SK-N-SH treated with all-trans-retinoic acid at 6 μM for 48 hours (cell line): ENCODE results near the gene RPS14.

Experiments
- ATAC-seq: fragments of 200-7000 bp; cut with Tn5 transposase; 3 replicates; pipeline ENCODE4 v1.9.1; 2020; ENCODE audit warnings: mild to moderate bottlenecking, moderate library complexity
- BACH2 ChIP-seq: fragments of 250-450 bp; sonication (Bioruptor Pico); IDR thresholded peaks from 2 replicates; pipeline ENCODE4 v1.9.0; 2021; ENCODE audit warnings: mild to moderate bottlenecking, borderline replicate concordance
- CREB5 ChIP-seq: fragments of 250-450 bp; sonication (Bioruptor Pico); IDR thresholded peaks from 2 replicates; pipeline ENCODE4 v1.5.1; 2020; ENCODE audit warnings: low read depth, mild to moderate bottlenecking, moderate library complexity
- CSDC2 ChIP-seq: fragments of 250-450 bp; sonication (Bioruptor Pico); IDR thresholded peaks from 2 replicates; pipeline ENCODE4 v1.5.0; 2020; ENCODE audit warnings: mild to moderate bottlenecking, moderate library complexity
- ESRRG ChIP-seq: fragments of 250-450 bp; sonication (Bioruptor Pico); IDR thresholded peaks from 2 replicates; pipeline ENCODE4 v1.6.1; 2021; ENCODE audit warnings: mild to moderate bottlenecking
- GLIS3 ChIP-seq: fragments of 250-450 bp; sonication (Bioruptor Pico); IDR thresholded peaks from 2 replicates; pipeline ENCODE4 v1.5.0; 2020; ENCODE audit warnings: mild to moderate bottlenecking, moderate library complexity
- OSR1 ChIP-seq: fragments of 250-450 bp; sonication (Bioruptor Pico); IDR thresholded peaks from 2 replicates; pipeline ENCODE4 v1.8.0; 2022; ENCODE audit warnings: moderate library complexity, mild to moderate bottlenecking, inconsistent platforms
- PATZ1 ChIP-seq: fragments of 250-450 bp; sonication (Bioruptor Pico); IDR thresholded peaks from 2 replicates; pipeline ENCODE4 v1.8.0; 2020; ENCODE audit warnings: mild to moderate bottlenecking, moderate library complexity, borderline replicate concordance
- POU6F1 ChIP-seq: fragments of 250-450 bp; sonication (Bioruptor Pico); IDR thresholded peaks from 2 replicates; pipeline ENCODE4 v1.8.0; 2021; ENCODE audit warnings: low read depth, mild to moderate bottlenecking, moderate library complexity, borderline replicate concordance
- RARB ChIP-seq: fragments of 250-450 bp; sonication (Bioruptor Pico); IDR thresholded peaks from 2 replicates; pipeline ENCODE4 v1.8.0; 2021; ENCODE audit warnings: mild to moderate bottlenecking, moderate library complexity
- TCF4 ChIP-seq: fragments of 250-450 bp; sonication (Bioruptor Pico); IDR thresholded peaks from 2 replicates; pipeline ENCODE4 v1.8.0; 2021; ENCODE audit warnings: mild to moderate bottlenecking, moderate library complexity, borderline replicate concordance
- TOX ChIP-seq: fragments of 250-450 bp; sonication (Bioruptor Pico); IDR thresholded peaks from 2 replicates; pipeline ENCODE4 v1.8.0; 2021; ENCODE audit warnings: mild to moderate bottlenecking, moderate library complexity, borderline replicate concordance
- ZC3H10 ChIP-seq: fragments of 250-450 bp; sonication (Bioruptor Pico); IDR thresholded peaks from 2 replicates; pipeline ENCODE4 v1.5.1; 2021; ENCODE audit warnings: mild to moderate bottlenecking, moderate library complexity
- ZNF70 ChIP-seq: fragments of 450-650 bp; formaldehyde crosslinking; IDR thresholded peaks from 2 replicates; pipeline ENCODE4 v1.5.0; 2020; ENCODE audit warnings: mild to moderate bottlenecking, moderate library complexity
- TF ChIP-seq, protein P1 (sequence below): fragments of 250-450 bp; sonication (Bioruptor Pico); IDR thresholded peaks from 2 replicates; pipeline ENCODE4 v1.5.1; 2021; ENCODE audit warnings: mild to moderate bottlenecking, moderate library complexity
- TF ChIP-seq, protein P2 (sequence below): fragments of 250-450 bp; sonication (Bioruptor Pico); IDR thresholded peaks from 2 replicates; pipeline ENCODE4 v1.5.0; 2020; ENCODE audit warnings: mild to moderate bottlenecking, moderate library complexity

RPS14 gene

DNA sequence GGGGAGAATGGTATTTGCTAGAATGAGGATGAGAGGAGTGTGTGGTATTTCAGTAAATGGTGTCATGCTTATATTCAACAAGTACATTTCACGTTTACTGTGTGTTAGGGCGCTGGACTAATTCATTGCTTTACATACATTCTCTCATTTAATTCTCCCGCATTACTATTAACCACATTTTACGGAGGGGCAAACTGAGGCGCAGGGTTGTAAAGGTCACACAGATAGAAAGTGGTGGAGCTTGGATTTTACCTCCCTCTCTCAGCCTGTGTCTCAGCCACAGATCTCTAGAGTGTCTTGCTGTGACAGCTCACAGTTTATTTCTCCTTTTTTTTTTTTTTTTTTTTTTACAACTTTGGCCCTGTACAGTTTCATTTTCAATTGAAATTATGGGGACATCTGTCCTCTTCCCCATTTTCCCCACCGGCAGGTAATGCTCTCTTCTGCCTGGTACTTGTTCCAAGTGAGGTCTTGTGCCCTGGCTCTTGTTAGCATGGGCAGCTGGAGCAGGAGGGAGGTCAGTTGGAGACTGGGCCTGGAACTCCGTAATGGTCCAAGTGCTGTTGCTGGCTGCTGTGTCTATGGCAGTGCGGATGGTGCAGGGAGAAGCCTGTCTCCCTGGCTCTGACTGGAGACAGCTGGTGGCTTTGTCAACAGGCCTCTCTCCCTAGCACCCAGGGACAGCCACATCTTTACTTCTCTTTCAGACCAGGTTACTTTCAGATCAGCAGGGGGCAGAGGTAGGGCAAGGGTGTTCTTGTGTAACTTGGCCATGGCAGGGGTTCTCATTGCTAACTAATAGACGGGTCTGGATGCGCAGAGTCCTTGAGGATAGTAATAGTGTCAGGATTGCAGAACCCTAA lies 37.9 kb upstream of the RPS14 start:
- ATAC-seq = peak; percentile 18
- TF ChIP-seq RARB (CRISPR knock-in tag) (no peak), ZNF70 (CRISPR knock-in tag) (0 out of 2 replicates have a peak, but pooled peaks have one; percentile 5)

- ATAC-seq = peak; percentile 41
- TF ChIP-seq BACH2 (CRISPR knock-in tag) = no peak
- TF ChIP-seq PATZ1 (CRISPR knock-in tag) = peak; percentile 41; the same call in 1 of the 2 replicates
- TF ChIP-seq, all 23 proteins: peak for 1
These were observed 37.1 kb upstream of the RPS14 start for GRCh38 chr5:150486402-150487198.

DNA sequence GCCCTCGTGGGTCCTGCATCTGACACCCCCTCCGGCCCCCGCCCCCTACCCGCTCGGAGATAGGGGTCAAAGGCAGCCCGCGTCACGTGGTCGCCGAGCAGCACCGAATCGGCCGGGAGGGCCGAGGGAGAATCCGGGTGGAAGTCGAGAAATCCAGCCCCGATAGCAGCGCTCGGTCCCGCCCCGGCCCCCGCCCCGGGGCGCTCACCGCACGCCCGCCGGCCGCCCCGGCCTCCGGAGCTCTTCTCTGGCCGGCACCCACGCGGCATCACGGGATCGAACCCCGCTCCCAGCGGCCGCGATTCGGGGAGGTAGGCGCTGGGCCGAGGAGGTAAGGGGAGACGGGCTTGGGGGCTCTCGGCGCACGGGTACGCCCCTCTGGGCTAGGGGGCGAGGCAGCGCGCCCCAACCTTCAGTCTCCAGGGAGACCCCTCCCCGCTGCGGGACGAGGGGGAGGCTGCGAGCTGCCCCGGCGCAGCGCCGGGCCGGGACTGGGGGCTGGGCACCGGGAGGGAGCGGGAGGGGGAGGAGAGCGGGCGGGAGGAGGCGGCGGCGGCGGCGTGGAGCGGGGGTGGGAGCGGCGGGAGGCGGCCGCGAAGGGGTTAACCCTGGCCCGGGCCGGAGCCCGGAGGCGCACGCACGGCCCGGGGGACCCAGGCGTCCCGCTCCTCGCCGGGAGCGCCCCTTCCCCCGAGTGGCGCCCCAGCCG lies 36.3 kb upstream of the RPS14 start:
- peak; percentile 32 for ATAC-seq
- no peak for TF ChIP-seq GLIS3 (CRISPR knock-in tag)
- no peak for TF ChIP-seq POU6F1 (CRISPR knock-in tag)
- no peak for TF ChIP-seq CSDC2 (CRISPR knock-in tag)
- no peak for TF ChIP-seq ZNF70 (CRISPR knock-in tag)
- no peak for TF ChIP-seq TCF4 (CRISPR knock-in tag)
- peak; percentile 10; the same call in 1 of the 2 replicates for TF ChIP-seq PATZ1 (CRISPR knock-in tag)
- TF ChIP-seq CREB5 = no peak

DNA sequence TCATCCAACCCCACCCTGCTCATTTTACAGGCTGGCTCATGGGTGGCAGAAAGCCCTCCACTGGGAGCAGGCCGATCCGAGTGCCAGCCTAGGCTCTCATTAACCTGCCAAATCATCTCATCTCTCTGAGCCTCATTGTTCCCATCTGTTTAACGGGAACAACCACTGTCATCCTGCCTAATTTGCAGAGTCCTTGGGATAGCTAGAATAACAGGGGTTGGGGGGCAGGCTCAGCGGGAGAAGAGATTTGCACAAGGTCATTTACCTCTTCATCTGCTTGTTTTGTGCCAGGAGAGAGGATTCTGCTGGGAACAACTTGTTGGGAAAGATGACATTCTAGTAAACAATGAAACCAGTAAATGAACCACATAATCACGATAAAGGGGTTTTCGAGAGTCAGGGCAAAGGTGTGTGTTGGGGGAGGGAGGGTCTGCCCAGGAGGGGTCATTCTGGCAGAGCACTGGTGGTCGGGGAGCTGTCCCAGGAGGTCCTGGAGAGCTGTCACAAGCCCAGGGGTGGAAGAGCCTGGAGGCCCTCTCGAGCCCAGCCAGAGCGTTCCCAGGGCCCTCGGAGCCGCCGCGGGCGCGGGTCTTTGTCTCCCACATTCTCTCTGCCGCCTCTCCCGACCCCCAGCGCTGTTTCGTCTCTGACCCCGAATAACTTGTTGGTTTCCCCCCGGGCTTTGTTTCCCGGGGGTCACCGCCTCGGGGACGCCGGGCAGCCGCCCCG lies 35.6 kb upstream of the RPS14 start:
- peak; percentile 5; the same call in 2 of the 3 replicates for ATAC-seq
- TF ChIP-seq OSR1 (CRISPR knock-in tag) = no peak
- TF ChIP-seq, protein P1, sequence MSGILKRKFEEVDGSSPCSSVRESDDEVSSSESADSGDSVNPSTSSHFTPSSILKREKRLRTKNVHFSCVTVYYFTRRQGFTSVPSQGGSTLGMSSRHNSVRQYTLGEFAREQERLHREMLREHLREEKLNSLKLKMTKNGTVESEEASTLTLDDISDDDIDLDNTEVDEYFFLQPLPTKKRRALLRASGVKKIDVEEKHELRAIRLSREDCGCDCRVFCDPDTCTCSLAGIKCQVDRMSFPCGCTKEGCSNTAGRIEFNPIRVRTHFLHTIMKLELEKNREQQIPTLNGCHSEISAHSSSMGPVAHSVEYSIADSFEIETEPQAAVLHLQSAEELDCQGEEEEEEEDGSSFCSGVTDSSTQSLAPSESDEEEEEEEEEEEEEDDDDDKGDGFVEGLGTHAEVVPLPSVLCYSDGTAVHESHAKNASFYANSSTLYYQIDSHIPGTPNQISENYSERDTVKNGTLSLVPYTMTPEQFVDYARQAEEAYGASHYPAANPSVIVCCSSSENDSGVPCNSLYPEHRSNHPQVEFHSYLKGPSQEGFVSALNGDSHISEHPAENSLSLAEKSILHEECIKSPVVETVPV (CRISPR knock-in tag) = no peak

GRCh38 chr5:150481972-150482406 lies 32.5 kb upstream of the RPS14 start:
- no peak for ATAC-seq
- TF ChIP-seq, protein P2, sequence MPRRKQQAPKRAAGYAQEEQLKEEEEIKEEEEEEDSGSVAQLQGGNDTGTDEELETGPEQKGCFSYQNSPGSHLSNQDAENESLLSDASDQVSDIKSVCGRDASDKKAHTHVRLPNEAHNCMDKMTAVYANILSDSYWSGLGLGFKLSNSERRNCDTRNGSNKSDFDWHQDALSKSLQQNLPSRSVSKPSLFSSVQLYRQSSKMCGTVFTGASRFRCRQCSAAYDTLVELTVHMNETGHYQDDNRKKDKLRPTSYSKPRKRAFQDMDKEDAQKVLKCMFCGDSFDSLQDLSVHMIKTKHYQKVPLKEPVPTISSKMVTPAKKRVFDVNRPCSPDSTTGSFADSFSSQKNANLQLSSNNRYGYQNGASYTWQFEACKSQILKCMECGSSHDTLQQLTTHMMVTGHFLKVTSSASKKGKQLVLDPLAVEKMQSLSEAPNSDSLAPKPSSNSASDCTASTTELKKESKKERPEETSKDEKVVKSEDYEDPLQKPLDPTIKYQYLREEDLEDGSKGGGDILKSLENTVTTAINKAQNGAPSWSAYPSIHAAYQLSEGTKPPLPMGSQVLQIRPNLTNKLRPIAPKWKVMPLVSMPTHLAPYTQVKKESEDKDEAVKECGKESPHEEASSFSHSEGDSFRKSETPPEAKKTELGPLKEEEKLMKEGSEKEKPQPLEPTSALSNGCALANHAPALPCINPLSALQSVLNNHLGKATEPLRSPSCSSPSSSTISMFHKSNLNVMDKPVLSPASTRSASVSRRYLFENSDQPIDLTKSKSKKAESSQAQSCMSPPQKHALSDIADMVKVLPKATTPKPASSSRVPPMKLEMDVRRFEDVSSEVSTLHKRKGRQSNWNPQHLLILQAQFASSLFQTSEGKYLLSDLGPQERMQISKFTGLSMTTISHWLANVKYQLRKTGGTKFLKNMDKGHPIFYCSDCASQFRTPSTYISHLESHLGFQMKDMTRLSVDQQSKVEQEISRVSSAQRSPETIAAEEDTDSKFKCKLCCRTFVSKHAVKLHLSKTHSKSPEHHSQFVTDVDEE (CRISPR knock-in tag) = no peak
- no peak for TF ChIP-seq TCF4 (CRISPR knock-in tag)
- no peak for TF ChIP-seq TOX
- no peak for TF ChIP-seq OSR1 (CRISPR knock-in tag)
- TF ChIP-seq, protein P1 (CRISPR knock-in tag) = no peak
- TF ChIP-seq BACH2 (CRISPR knock-in tag) = no peak
- no peak for TF ChIP-seq ZC3H10 (CRISPR knock-in tag)
- TF ChIP-seq ESRRG = no peak
- no peak for TF ChIP-seq CSDC2 (CRISPR knock-in tag)
